SK-N-MC (cell line): Measurements from ENCODE around the gene CTXND2.

Source experiments
- EZH2 ChIP-seq: fragments of 200-600 bp; sonication (generic); IDR thresholded peaks from one replicate; pipeline ENCODE4 v1.6.1; 2017; ENCODE audit warnings: antibody characterized with exemption
- POLR2AphosphoS5 ChIP-seq: IDR thresholded peaks from 2 replicates; pipeline ENCODE4 v1.6.1; 2012; ENCODE audit warnings: mild to moderate bottlenecking, low read depth, low read length, borderline replicate concordance

DNA sequence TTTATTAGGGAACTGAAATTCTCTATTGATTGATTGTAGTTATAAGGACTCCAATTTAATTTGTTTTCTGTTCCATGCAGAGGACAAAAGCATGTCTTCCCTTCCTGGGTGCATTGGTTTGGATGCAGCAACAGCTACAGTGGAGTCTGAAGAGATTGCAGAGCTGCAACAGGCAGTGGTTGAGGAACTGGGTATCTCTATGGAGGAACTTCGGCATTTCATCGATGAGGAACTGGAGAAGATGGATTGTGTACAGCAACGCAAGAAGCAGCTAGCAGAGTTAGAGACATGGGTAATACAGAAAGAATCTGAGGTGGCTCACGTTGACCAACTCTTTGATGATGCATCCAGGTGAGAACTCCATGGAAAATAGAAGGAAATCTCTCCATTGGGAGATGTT is 40.7 kb downstream of the CTXND2 start:
- TF ChIP-seq POLR2AphosphoS5 = no peak
- no peak for TF ChIP-seq EZH2
